ENCODE data around the gene AMT.

Gene AMT

GRCh38 chr3:49412632-49413337 lies 9.5 kb downstream of the AMT start:
- no peak for TF ChIP-seq GATA2 (IDR thresholded peaks at IDR 0.05; ENCODE audit: low read depth, low read length)
- no peak for TF ChIP-seq GATA3 (IDR thresholded peaks at IDR 0.05; ENCODE audit: low read depth, low read length)

- TF ChIP-seq GATA2 (IDR thresholded peaks at IDR 0.05; ENCODE audit: low read depth, low read length) (no peak), GATA3 (IDR thresholded peaks at IDR 0.05; ENCODE audit: low read depth, low read length) (no peak)
These were observed 10.2 kb downstream of the AMT start, which contains the start of the genes RHOA and TCTA for GRCh38 chr3:49411968-49412631. Gene RHOA (minus strand): TSS chr3:49411976. CDS start chr3:49375589, 36,387 bp downstream. Gene TCTA (plus strand): TSS chr3:49412423. CDS start chr3:49412427, 4 bp downstream.

- TF ChIP-seq GATA2 (IDR thresholded peaks at IDR 0.05; ENCODE audit: low read depth, low read length) (no peak), GATA3 (IDR thresholded peaks at IDR 0.05; ENCODE audit: low read depth, low read length) (no peak)
These were observed 10.7 kb downstream of the AMT start for GRCh38 chr3:49411535-49411967.

GRCh38 chr3:49410846-49411534 lies 11.3 kb downstream of the AMT start:
- TF ChIP-seq GATA2 (IDR thresholded peaks at IDR 0.05; ENCODE audit: low read depth, low read length) (no peak), GATA3 (IDR thresholded peaks at IDR 0.05; ENCODE audit: low read depth, low read length) (no peak)

- TF ChIP-seq GATA3 (IDR thresholded peaks at IDR 0.05; ENCODE audit: low read depth, low read length) (no peak), GATA2 (IDR thresholded peaks at IDR 0.05; ENCODE audit: low read depth, low read length) (no peak)
These were observed 12.0 kb downstream of the AMT start for GRCh38 chr3:49410066-49410845.

GRCh38 chr3:49406571-49407565 lies 15.4 kb downstream of the AMT start:
- no peak for TF ChIP-seq GATA2 (IDR thresholded peaks at IDR 0.05; ENCODE audit: low read depth, low read length)

GRCh38 chr3:49403891-49404290 lies 18.4 kb downstream of the AMT start:
- TF ChIP-seq GATA3 (IDR thresholded peaks at IDR 0.05; ENCODE audit: low read depth, low read length) (no peak), GATA2 (IDR thresholded peaks at IDR 0.05; ENCODE audit: low read depth, low read length) (no peak)

- no peak for TF ChIP-seq GATA2 (IDR thresholded peaks at IDR 0.05; ENCODE audit: low read depth, low read length)
- TF ChIP-seq GATA3 (IDR thresholded peaks at IDR 0.05; ENCODE audit: low read depth, low read length) = no peak
These were observed 20.5 kb downstream of the AMT start for GRCh38 chr3:49401766-49402165.

GRCh38 chr3:49399461-49399860 lies 22.8 kb downstream of the AMT start:
- TF ChIP-seq GATA2 (IDR thresholded peaks at IDR 0.05; ENCODE audit: low read depth, low read length) = no peak
- no peak for TF ChIP-seq GATA3 (IDR thresholded peaks at IDR 0.05; ENCODE audit: low read depth, low read length)

- no peak for TF ChIP-seq GATA2 (IDR thresholded peaks at IDR 0.05; ENCODE audit: low read depth, low read length)
- no peak for TF ChIP-seq GATA3 (IDR thresholded peaks at IDR 0.05; ENCODE audit: low read depth, low read length)
These were observed 24.8 kb downstream of the AMT start for GRCh38 chr3:49397470-49397869.

- no peak for TF ChIP-seq GATA3 (IDR thresholded peaks at IDR 0.05; ENCODE audit: low read depth, low read length)
- TF ChIP-seq GATA2 (IDR thresholded peaks at IDR 0.05; ENCODE audit: low read depth, low read length) = no peak
These were observed 33.0 kb downstream of the AMT start for GRCh38 chr3:49389297-49389696.

GRCh38 chr3:49388289-49388820 lies 33.9 kb downstream of the AMT start:
- TF ChIP-seq GATA3 (IDR thresholded peaks at IDR 0.05; ENCODE audit: low read depth, low read length) (no peak), GATA2 (IDR thresholded peaks at IDR 0.05; ENCODE audit: low read depth, low read length) (no peak)

All from SH-SY5Y (cell line).